Esophagus squamous epithelium (tissue), 5 donors: Measurements from ENCODE around the gene KAZN. TPM values are rescaled to one million over a fixed set of nuclear protein-coding genes. Genes with fewer than 3 reads are reported as not detected.
A peak's percentile ranks its signal among the peaks of the same experiment; 100 is the strongest.

Experiments
- DNase-seq: peaks from one replicate; lab custom pipeline; 2025; lab: John Stamatoyannopoulos, UW
- H3K27ac ChIP-seq, 4 donors: fragments of 200-600 bp; sonication (generic); one replicate each; pipeline ENCODE4 v1.5.1; 2016 to 2019; ENCODE audit warnings: mild to moderate bottlenecking in 1 of 4
- H3K27me3 ChIP-seq, 4 donors: fragments of 200-600 bp; sonication (generic); 1 replicate in 3 of 4; 2 replicates in 1 of 4; pipeline versions ENCODE4 v1.5.1 to v1.6.0; 2017 to 2021; ENCODE audit warnings: antibody characterized with exemption in 1 of 4
- H3K36me3 ChIP-seq, 3 donors: fragments of 200-600 bp; sonication (generic); one replicate each; pipeline ENCODE4 v1.5.1; 2016 to 2019
- H3K4me1 ChIP-seq, 3 donors: fragments of 200-600 bp; sonication (generic); one replicate each; pipeline ENCODE4 v1.5.1; 2017 to 2019
- H3K4me3 ChIP-seq, 4 donors: fragments of 200-600 bp; sonication (generic); 1 replicate in 3 of 4; 2 replicates in 1 of 4; pipeline ENCODE4 v1.5.1; 2016 to 2019; ENCODE audit warnings: mild to moderate bottlenecking in 2 of 4, moderate library complexity in 1 of 4
- H3K9me3 ChIP-seq, 3 donors: fragments of 200-600 bp; sonication (generic); one replicate each; pipeline ENCODE4 v1.5.1; 2016 to 2019
- CTCF ChIP-seq, 6 experiments: fragments of 450-650 bp in 4 of 6; fragments of 200-600 bp in 2 of 6; sonication (generic) in 2 of 6; IDR thresholded peaks; one replicate each; pipeline ENCODE4 v1.5.1; 2016 to 2019; ENCODE audit warnings: antibody characterized with exemption in 6 of 6, mild to moderate bottlenecking in 4 of 6, moderate library complexity in 4 of 6
- POLR2A ChIP-seq, 4 donors: fragments of 450-650 bp; IDR thresholded peaks; one replicate each; pipeline ENCODE4 v1.6.1; 2017; ENCODE audit warnings: antibody characterized with exemption in 4 of 4, mild to moderate bottlenecking in 4 of 4, moderate library complexity in 3 of 4
- WGBS, 2 donors: methylation state at CpG; one replicate each; pipeline ENCODE4 v1.1.5; 2018; 5-methylcytosine and 5-hydroxymethylcytosine counted together
- intact Hi-C: fragments of 100-400 bp; cut with DNase I; formaldehyde crosslinking; loops from one replicate; pipeline ENCODE4 v1.15.0; 2022
- total RNA-seq, 4 donors: library from RNA; depleted of rRNA; stranded (reverse); fragments of >200 nt; gene quantifications; one replicate each; pipeline ENCODE4 v1.1.0, GENCODE V29; 2016
- donor health status: DM: yes; HTN: yes; CAD: no.

KAZN gene
- total RNA-seq, 4 donors from 2014 or later: 25.0 to 54.5 (median 30.8) TPM

DNA sequence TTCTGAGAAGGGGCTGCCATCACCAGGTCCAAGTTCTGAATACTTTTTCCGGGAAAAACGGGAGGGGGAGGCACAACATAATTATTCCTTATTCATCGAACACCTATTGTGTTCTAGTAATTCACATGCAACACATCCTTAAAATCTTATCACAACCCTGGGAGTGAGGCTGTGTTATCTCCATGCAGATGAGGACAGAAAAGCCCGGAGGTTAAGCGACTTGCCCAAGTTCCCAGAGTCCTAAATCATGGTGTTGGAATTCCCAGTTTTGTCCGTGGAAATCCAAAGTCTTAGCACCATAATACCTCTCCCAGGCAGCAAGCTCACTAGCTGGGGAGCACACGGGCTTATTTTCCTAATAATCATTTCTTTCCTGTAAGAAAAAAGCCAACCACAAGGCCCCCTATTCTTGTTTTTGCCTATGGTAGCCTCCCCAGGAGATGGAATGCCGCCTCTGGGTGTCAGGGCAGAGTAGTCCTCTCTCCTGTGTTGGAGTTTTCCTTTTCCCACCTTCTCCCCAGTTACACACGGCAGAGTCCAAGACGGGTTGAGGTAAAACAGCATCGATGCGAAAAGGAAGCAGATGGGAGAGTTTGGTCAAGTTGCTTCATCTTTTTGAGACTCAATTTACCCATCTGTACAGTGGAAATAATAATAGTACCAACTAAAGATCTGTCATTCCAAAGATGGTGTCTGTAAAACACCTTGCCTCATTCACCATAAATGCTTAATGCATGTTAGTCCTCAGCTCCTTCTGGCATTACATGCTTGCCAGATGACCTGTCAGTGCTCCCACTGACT is 327.1 kb downstream of the KAZN start:
- H3K27me3 ChIP-seq: no peaks in the 10 kb centered on the region
- no peak for DNase-seq
- peak overlapping the region; percentile 65 to 88 (median 84) for H3K27ac ChIP-seq
- 44 to 55% methylated on average over 12 of the region's 12 CpGs for WGBS, 2 donors
- intact Hi-C loops: no loop called here
- H3K4me1 ChIP-seq: peaks cover 31 to 65% (median 33%) of the 10 kb centered on the region in 3 donors
- H3K9me3 ChIP-seq: no peaks in the 10 kb centered on the region
- H3K36me3 ChIP-seq: peaks cover 0 to 6% (median 0%) of the 10 kb centered on the region in 3 donors
- no peak for TF ChIP-seq CTCF (IDR thresholded peaks at IDR 0.05)
- TF ChIP-seq POLR2A (IDR thresholded peaks at IDR 0.05): no peak
- H3K4me3 ChIP-seq: peak overlapping the region; percentile 52 to 79 (median 74)

DNA sequence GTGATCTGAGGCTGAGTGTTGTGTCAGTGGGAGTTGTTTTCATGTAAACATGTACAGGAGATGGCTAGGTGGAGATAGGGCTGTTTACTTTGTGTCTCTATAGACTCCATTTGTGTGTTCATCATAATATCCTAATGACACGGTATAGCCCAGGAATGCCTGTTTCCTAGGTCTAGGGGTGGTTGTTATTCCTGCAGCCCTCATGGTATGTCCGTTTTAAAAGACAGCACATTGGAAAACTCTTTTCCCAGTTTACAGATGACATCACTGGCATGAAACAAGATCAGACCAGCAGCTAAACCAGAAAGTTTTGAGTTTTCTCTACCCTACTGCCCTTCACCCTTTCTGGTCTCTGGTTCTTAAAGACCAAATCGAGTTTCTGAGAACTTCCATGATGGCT is 327.7 kb downstream of the KAZN start:
- intact Hi-C loops: no loop called here

GRCh38 chr1:14926818-14927575 is 328.5 kb downstream of the KAZN start:
- TF ChIP-seq CTCF (IDR thresholded peaks at IDR 0.05) (no peak), POLR2A (IDR thresholded peaks at IDR 0.05) (no peak)
- Histone ChIP-seq H3K9me3 (no peaks in the 10 kb centered on the region), H3K36me3 (peaks cover 0 to 14% (median 0%) of the 10 kb centered on the region in 3 donors), H3K27ac (no peak overlapping the region), H3K4me3 (peak overlapping the region in 1 of 4 donors; percentile 5), H3K4me1 (peaks cover 31 to 63% (median 33%) of the 10 kb centered on the region in 3 donors), H3K27me3 (no peaks in the 10 kb centered on the region)
- DNase-seq: no peak
- intact Hi-C loops: no loop called here
- WGBS, 2 donors: 81 to 82% methylated on average over 11 to 12 of the region's 12 CpGs

More for the DNA sequence above, 327.7 kb downstream of the KAZN start:
- Histone ChIP-seq H3K27ac (no peak overlapping the region), H3K27me3 (no peaks in the 10 kb centered on the region), H3K4me3 (peak overlapping the region in 3 of 4 donors; percentile 68 to 79 (median 79)), H3K9me3 (no peaks in the 10 kb centered on the region), H3K4me1 (peaks cover 31 to 64% (median 33%) of the 10 kb centered on the region in 3 donors), H3K36me3 (peaks cover 0 to 13% (median 0%) of the 10 kb centered on the region in 3 donors)
- WGBS, 2 donors: 57 to 68% methylated on average over 3 of the region's 3 CpGs
- TF ChIP-seq POLR2A (IDR thresholded peaks at IDR 0.05) (no peak), CTCF (IDR thresholded peaks at IDR 0.05) (no peak)
- no peak for DNase-seq

DNA sequence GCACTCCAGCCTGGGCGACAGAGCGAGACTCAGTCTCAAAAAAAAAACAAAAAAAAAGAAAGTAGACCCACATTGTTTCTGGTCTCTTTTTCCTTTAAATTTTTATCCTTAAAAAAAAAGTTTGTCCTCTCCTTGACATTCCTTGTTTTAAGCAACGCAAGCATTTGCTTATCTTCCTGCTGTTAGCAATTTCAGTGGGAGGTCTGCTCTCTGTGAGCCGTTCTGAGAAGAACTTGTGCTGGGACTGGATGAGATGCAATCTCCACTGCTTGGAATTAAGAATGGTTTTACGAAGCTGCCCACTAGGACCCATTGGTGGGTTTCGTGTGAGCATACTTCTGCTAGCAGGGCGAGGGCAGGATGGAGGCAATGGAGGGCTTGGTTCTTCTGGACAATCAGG is 329.9 kb downstream of the KAZN start:
- intact Hi-C loops: no loop called here
- Histone ChIP-seq H3K4me1 (peaks cover 31 to 59% (median 33%) of the 10 kb centered on the region in 3 donors), H3K27ac (no peak overlapping the region), H3K36me3 (peaks cover 0 to 14% (median 0%) of the 10 kb centered on the region in 3 donors), H3K9me3 (no peaks in the 10 kb centered on the region), H3K4me3 (no peak overlapping the region), H3K27me3 (no peaks in the 10 kb centered on the region)
- TF ChIP-seq POLR2A (IDR thresholded peaks at IDR 0.05): no peak
- TF ChIP-seq CTCF (IDR thresholded peaks at IDR 0.05): no peak
- 83 to 89% methylated on average over 6 to 7 of the region's 7 CpGs for WGBS, 2 donors
- DNase-seq: no peak
